ENCODE results near the gene NPHP4.

The NPHP4 gene

DNA sequence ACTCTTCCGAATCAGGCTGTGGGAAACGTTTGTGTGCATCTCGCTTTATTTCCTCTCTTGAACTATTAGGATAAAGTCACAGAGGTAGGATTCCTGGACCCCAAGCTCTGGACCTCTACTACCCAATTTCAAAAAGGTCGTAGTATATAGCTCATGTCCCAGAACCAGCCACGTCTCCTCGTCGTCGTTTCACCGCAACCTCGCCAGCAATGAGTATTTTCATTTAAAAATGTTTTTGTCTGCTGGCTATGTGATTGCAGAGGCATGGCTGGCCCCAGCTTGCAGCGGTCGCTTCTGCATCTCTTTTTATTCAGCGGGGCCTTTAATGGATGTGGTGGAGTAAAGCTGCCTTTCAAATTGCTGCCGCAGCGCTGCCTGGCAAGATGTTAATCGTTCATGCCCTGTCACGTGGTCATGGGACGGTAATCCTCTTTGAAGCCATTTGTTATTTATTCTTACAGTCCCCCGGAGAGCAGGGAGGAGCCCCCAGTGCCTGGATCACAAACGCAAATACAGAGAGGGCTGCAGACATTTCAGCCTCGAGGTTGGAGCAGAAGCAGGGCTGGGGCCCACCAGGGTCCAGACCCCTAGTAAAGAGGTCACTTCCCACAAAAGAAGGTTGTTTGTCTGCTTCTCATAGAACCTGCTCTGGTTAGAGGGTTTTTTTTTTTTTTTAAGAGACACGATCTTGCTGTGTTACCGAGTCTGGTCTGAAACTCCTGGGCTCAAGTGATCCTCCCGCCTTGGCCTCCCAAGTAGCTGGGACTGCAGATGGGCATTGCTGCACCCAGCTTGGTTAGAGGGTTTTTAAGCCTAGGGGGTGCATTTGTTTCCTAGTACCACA is 11.6 kb upstream of the NPHP4 start:
- no peak for DNase-seq

DNA sequence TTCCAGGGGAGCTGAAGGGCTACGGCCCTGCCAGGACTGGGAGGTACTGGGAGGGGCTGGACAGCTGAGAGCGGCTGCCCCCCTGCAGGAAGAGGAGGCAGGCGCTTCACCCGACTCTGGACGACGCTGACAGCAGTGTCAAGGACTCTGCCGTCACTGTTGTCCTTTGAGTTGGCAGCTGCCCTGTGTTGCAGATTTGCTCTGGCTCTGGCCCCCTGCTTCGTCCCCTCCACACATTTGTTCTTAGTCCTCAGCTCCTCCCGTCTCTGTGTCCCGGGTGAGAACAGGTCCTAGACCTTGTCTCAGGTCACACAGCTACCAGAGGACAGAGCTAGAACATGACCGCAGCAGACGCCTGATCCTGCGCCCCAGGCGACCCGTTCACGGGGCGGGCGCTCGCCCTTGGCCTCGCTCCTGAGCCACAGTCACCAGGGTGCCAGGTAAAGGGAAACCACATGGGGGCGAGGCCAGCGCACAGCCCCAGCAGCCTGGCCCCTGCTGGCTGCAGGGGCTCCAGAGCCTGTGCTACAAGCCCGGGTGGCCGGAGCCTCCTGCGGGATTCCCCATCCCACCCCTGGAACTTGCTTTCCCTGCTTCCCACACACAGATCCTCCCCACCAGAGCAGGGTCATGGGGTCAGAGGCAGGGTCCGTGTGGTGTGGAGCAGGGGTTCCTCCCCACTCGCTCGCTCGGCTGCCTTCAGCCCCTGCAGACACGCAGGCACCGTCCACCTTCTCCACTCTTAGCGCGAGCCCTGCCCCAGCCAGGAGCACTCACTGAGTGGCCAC is 10.7 kb upstream of the NPHP4 start:
- DNase-seq, result peak; percentile 26 to 61

DNA sequence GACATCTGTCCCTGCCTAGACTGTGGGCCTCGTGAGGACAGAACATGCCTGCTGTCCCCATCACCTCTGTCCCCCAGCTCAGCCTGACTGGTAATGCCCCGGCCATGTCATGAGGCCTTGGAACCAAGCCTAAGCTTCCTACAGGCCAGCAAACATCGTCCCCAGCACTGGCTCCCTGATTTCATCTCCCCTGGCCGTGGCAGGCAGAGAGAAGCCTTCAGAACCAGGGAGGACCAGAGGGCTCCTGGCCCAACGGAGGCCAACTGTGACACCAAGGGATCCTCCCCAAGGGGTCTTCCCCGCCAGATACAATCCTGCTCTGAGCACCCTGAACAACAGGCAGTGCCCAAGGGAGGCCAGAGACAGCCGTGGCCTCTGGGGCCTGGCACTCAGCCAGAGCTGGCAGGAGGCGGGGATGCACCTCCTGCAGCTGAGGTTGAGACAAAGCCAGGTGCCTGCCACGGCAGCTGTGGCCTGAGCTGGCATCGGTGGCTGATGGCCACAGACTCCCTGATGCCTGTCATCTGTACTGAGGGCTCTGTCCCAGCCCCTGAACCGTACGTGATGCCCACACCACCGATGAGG is 9.9 kb upstream of the NPHP4 start:
- peak; percentile 67 to 82 for DNase-seq

DNA sequence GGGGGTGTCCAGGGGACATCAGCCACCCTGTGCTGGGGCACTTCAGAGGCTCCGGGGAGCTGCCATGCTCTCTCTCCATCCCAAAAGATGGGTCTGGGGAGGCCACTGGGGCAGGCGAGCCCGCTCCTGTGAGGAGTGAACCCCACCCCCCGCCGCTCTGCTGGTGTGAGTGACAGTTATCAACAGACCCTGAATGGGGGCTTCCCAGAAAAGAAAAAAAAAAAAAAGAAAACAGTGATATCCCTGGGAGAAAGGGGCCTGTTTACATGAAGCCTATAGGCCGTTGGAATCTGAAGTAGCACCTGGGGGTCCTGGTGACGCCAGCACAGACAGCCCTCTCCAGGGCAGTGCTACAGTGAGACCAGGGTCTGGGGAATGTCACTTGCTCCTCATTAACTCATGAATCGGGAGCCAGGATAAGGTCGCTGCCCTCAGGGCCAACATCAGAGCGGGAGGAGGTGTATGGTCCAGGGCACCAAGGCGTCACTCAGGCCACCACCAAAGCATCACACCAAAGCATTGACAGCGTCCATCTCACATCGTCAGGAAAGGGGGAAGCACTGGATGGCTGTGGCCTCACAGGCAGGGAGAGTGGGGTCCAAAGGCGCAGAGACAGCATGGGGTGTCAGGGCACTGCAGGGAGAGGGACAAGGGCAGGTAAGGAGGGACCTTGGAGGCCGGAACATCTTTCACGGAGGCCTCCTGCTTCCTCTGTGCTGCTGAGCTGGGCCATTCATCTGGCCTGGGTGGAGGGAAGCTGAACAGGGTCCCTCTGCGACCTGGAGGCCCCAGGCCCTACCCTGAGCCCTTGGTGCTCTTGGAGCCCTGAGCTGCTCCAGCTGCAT is 8.4 kb upstream of the NPHP4 start:
- no peak for DNase-seq

GRCh38 chr1:5999711-6000443 is 7.7 kb upstream of the NPHP4 start:
- no peak for DNase-seq

- no peak for DNase-seq
Measured at GRCh38 chr1:5998906-5999301, 6.7 kb upstream of the NPHP4 start.

GRCh38 chr1:5998051-5998905 is 6.1 kb upstream of the NPHP4 start:
- no peak for DNase-seq

- no peak for DNase-seq
Measured at GRCh38 chr1:5997316-5997715, 5.1 kb upstream of the NPHP4 start.

GRCh38 chr1:5996641-5997270 is 4.5 kb upstream of the NPHP4 start:
- no peak for DNase-seq

DNA sequence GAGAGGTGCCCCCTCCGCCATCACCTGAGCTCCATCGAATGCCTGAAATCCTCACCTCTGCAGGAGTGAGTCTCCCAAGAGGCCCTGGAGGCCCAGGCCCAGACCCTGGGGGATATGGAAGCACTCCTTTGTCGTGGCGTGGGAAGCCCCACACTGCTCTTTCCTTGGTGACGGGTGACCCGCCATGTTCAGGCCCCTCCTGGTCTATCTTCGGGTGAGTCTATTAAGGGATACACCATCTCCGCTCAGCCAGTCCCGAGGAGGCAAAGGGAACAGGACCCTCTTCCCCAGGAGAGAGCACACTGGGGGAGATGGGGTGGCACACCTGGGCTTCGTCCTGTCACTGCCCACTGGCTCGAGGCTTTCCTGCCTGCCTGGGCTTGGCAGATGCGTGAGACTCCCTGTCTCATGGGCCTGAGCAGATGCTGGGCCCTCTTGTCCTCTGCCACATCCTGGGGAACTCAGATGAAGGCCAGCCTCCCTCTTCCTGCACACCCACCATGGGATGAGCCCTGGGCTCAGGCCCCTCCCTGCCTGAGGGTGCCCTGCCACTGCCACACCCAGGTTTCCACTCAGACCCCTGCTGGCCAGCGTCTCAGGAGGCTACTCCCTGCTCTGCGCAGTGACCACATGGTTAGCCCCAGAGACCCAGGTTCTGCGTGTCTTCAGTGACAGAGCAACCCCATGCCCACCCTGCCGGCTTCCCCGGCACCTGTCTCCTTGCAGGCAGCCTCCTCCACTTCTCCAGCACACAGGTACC is 3.8 kb upstream of the NPHP4 start:
- DNase-seq, result no peak

GRCh38 chr1:5994713-5995621 is 2.7 kb upstream of the NPHP4 start:
- no peak for DNase-seq

- no peak for DNase-seq
Measured at GRCh38 chr1:5993556-5994491, 1.6 kb upstream of the NPHP4 start.

DNA sequence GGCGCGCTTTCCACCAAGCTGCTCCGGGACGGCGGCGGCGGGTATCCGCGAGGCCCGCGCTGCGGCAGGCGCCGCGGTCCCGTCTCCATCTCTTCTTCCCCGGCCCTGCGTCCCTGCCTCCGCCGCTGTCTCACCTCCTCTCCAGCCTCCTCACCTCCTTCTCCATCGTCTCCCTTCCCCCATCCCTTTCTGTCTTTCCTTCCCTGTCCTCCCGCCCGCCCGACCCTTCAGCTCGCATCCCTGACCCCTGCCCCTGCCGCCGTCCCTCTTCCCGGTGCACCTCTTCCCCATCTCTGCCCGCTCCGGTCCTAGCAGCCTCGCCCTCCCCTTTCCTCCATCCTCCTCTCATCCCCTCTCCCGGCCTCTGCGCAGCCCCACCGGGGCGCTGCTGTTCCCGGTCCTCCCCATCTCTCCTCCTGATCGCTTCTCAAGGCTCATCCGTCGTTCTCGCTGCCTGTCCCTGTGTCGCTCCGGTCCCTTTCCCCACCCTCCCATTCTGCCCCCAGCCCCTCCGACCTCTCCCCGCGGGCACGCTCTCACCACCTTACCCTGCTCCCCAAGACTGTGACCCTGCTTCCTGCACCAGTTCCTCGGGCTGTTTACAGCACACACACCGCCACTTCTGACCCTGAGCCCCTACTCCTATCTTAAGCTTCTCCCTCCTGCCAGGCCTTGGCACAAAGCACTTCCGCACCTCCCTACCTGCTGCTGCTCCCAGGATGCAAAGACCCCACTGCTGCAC is 760 bp upstream of the NPHP4 start:
- peak; percentile 23 to 38 for DNase-seq

GRCh38 chr1:5991381-5992025 is 722 bp downstream of the NPHP4 start:
- peak in 1 of 2 experiments; percentile 12 for DNase-seq

GRCh38 chr1:5990913-5991312 is 1.3 kb downstream of the NPHP4 start:
- DNase-seq, result no peak

DNA sequence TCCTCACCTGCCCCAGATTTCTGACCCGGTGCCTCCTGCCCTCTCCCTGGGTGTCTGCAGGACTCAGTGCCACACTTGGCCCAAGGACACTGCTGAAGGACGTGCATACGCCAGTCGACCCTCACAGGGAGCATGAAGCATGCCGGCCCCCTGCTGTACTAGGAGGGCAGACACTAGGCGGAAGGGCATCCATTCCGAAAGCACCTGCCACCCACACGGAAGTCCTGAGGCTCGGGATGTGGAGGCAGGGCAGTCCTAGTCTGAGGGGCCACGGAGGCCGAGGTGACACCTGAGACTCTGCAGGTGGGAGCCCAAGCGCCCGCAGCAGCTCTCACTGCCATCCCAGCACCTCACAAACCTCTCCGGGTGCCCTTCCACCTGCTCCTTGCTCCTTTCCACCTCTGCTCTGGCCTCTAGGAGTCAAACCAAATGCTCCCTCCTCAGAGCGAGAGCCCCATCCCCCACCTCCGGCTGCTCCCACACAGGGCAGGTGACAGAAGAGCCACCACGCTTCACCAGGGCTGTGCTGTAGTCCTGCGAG is 2.4 kb downstream of the NPHP4 start:
- no peak for DNase-seq
